Fibroblast of skin of scalp (primary cell): ENCODE data around the gene ZNF423.

ENCODE experiments used
- DNase-seq: peaks from one replicate; pipeline ENCODE4 v3.0.0-alpha.2; 2013

Gene ZNF423

DNA sequence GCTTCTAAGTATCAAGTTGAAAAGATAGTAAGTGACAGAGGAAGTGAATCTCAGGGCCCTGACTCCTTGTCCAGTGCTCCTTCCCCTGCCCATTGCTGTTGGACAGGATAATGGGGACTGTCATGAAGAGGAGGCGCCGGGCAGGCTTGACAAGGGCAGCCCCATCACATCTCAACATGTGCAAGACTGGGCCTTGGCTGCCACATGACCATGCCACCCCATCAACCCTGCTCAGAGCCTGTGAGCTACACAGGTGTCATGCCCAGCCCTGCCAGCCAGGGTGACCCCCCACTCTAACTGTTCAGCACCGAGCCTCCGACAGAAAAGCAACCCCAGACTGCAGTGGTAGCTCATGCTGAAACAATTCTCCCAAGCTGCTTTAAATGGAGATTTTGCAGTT lies 310.7 kb downstream of the ZNF423 start:
- DNase-seq: no peak

DNA sequence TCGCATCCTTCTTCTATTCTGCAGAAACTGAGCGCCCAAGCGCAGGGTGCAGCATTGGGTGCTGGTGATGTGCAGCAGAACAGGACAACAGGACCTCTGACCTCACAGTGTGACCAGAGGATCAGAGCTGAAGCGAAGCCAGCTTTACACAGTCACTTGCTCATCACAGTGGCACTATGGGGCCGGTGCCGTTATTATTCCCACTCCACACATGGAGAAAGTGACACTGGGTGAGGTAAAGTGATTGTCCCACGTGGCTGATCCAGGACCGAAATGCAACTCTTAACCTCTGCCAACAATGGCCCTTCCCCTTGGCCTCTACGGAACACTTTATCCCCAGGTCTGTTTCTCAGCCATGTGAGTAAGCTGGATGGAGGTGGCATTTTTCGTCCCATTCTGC lies 311.1 kb downstream of the ZNF423 start:
- no peak for DNase-seq

DNA sequence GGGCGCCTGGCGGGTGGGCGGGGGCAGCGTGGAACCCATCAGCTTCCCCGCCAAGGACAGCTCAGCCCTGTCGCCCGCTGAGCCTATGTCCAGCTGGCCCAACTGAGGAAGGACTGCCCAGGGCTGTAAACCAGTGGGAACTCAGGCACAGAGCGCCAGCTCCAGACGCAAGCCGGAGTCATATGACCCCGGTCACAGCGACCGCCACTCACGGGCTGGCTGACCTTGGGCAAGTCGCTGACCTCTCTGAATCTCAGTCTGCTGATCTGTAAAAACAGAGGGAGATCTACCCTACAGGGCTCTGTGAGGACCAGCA lies 312.3 kb downstream of the ZNF423 start:
- DNase-seq: no peak

DNA sequence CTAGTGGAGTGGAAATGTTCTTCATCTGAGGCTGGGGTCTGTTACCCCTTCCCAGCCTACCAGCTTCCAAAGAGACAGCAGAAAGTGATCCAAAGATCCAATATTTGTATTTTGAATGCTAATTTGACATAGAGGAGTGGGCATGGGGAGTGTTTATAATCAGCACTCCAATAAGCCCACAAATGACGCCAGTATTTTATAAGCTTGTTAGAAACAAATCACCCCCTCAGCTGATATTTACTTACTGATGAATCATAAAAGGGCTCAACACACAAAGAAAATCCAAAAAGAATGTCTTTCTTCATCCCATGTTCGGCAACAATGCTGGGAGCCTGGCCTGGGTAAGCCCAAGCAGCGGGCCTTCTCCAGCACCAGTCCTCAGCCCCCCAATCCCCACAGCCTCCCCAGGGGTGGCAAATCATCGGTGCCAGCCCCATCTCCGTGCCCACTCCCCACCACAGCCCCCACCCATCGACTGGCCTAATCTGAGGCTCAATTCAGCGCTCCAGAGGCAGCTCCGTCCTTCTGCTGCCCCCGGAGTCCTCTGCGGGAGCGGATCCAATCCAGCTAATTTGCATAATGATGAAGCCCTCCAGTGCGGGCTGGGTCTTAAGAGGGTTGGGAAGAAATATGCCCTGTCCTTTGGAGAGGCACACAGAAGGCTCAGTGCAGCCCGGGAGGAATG lies 312.8 kb downstream of the ZNF423 start:
- DNase-seq: no peak

DNA sequence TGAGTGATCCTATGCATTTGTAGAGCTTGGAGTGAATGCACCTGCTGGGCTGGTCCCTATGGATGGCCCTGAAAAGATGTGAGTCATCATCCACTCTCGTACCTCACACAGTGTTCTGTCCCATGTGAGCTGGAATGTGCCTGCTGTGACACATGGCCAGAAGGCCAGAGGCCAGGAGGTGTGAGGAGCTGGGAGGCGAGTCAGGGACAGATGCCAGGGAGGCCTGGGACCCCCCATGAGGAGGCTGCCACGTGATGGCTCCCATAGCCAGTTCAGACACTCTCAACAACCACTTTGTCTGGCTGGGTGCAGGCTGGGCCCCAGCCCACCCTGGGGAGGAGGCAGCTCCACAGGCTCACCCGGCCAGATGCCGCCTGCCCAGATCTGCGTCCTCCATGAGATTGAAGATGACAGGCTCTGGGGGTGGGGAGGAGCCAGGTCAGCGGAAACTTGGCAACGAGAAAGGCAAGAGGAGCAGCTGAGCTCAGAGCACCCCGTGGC lies 313.5 kb downstream of the ZNF423 start:
- DNase-seq: peak; percentile 25

DNA sequence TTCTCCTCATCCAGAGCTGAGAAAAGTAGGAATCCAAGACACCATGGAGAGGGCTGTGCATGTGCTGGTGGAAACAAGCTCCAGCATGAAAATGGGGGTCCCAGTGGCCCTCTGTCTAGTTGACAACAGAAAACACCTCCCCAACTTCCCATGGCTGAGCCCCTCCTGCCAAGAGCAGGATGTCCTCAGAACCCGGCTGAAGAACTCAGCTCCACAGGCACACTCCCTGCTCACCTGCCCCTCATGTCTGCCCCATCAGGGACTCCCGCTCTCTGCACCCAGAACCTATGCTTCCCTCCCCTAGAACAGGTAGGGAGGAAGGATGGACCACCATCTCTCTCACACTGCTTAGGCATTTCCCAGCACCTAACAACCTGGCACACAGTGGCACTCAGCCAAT lies 315.1 kb downstream of the ZNF423 start:
- no peak for DNase-seq

DNA sequence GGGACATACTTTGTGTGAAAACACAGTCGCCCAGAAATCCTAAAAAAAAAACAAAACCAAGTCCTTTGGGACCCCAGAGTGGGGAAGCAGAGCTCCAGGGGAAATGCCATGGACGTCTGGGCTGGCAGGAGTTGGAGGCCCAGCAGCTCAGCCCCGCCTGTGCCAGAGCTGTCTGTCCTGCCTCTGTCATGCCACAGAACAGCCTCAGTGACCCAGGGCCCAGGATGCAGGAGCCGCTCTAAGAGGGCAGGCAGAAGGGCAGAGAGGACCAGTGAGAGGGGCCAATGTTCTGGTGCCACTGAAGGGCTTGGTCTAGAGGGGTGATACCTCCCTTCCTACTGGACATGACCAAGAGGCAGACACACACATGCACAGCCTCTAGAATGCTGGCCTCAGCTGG lies 316.2 kb downstream of the ZNF423 start:
- DNase-seq: peak; percentile 33

DNA sequence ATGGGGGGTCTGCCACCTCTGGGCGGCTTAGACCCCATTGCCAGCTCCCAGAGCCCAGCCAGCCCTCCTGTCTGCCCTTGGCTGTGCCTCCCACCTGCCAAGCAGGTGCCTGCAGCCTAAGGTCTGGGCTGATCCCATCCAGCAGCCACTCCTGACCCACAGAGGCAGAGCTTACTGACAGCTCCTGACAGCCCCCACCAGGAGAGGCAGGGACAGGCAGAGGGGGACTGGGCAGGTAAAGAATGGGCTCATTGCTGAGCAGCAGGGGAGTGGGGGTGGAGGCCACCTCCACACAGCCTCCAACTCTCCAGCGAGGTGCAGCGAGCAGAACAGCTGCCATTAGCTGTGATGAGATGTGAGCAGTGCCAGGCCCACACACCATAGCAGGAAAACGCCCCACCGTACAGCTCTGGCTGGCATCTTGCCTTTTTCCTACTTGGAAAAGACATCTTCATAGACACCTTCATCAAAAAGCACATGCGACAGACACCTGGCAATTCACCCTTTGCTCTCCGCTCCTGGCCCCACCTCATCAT lies 317.9 kb downstream of the ZNF423 start:
- DNase-seq: no peak

DNA sequence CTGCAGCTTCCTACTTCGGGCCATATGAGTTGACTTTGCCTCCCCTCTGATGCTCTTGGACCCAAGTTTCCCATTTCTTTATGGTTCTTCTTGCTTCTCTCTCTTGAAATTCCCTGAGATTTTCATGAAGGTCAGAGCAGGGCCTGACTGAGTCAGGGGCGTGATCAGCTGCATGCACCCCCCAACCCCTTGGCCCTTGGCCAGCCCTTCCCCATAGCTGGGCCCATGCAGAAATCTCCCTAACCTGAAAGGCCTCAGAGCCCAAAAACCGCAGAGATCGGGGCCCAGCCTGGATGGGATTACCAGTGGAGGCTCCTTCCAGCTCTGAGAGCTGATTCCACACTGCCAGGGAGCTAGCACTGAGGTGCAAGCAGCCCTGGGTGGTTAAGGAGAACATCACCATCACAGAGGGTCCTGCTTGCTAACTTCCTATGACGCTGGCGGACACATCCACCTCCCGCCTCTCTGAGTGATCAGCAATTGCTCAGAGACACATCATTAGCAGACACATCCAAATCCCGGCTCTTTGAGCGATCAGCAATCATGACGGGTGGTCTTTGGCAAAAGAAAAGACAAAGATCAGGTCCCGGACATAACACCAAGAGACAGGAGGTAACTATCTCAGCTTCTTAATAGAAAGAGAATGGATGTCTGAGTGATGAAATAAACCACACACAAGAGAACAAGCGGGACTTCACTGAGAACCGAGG lies 320.9 kb downstream of the ZNF423 start:
- no peak for DNase-seq

DNA sequence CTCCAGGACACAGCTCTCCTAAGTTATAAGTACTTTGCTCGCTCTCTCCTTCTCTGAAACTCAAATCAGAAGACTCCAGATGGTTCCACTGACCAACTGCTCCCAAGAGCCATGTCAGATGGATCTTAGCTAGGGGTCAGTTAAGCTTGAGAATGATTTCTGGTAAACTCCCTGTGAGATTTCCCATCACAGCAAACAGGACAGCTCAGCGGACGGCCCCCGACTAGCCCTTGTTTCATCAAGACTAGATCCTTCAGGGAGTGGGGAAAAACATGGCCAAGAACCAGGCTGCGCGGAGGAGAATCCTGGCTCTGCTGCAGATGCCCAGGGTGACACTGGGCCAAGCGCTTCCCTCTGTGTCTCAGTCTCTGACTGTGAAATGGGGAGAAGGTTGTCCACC lies 322.5 kb downstream of the ZNF423 start:
- DNase-seq: no peak

DNA sequence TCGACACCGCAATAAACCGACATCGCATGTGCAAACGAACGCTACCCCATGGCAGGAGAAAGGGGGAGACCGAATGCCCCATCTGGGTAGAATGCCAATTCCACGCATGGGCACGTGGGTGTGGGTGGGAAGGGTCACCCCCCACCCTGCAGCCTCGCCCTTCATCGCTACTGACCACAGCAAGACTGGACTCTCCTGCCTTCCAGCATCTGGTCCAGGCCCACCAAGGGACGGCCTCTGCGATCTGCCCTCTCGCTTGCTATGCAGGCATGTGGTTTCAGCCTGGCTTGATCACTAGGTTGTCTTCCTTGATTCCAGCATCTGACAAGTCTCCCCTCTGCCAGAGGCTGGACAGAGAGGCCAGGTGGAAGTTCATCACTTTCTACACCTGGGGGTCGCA lies 323.0 kb downstream of the ZNF423 start:
- DNase-seq: no peak

DNA sequence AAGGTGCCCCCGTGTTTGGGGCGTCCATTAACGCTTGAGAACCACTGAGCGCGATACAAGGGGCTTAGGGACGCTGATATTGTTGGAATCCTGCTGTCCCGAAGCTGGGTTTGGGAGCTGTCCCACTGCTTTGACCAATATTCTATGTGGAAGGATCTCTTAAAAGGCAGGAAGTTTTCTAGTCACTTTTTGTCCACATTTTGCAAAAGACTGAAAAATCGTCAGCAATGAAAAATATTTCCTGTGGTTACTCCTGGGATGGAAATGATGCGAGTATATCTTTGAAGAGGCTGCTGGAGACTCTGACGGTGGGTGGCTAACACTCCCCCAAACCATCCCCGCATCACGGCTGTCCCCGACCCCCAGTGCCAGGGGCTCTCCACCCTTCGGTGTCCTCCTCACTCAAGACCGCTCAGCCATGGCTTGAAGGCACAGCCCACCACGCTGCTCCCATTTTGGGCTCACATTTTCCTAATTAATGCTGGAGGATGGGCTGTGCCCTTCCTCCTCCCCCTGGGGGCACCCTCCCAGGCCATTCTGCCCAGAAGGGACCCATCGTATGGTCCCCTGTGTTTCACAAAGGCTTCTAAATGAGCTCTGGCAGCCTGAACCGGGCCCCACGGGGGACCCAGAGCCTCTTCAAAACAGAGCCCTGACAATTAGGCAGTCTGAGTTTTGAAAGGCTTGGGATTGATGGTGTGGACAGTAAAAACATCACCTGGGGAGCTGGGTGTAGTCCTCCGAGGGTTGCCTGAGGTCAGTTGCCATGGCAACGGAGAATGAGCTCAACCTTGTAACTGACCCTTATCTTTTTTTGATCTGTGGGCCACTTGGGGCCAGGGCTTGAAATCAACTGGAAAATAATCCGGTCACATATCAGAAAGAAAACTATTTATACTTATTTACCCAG lies 323.7 kb downstream of the ZNF423 start:
- DNase-seq: peak; percentile 44

DNA sequence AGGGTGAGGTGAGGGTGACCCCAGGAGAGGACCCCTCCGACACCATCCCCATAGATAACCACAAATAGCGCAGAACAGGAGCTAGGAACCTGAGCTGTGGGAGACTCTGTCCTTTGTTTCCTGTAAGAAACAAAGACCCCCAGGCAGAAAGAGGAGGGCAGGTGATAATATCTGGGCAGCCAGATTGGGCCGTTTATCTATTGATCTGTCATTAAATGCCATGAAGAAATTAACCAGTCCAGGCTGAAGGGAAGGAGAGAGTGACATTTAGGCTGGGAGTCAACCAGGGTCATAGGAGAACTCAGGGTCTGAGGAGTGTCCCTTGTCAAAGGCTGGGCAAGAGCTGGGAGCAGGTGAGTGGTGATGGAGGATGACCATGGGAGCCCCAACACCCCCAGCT lies 324.5 kb downstream of the ZNF423 start:
- DNase-seq: no peak

DNA sequence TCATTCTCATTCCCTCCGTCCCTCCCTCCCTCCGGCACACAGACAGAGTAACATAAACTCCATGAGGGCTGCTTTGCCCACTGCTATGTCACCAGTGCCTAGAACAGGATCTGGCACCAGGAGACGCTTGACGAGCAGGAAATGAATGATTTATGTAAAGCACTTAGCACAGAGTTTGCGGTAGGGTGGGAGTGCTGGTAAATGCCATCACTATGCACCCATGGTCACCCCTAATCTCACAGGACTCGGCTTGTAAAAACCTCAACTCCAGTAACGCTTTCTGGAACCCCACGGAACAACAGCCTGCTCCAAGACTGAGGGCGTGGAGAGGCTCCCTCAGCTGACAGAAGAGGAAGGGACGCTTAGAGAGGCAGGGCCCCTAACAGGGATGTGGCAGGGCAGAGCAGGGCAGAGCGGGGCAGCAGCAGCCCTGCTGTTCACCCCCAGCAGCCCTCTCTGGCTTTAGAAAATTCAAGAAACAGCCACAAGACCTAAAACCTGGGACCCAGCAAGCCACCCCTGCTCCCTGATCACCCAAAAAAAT lies 325.4 kb downstream of the ZNF423 start:
- DNase-seq: no peak

DNA sequence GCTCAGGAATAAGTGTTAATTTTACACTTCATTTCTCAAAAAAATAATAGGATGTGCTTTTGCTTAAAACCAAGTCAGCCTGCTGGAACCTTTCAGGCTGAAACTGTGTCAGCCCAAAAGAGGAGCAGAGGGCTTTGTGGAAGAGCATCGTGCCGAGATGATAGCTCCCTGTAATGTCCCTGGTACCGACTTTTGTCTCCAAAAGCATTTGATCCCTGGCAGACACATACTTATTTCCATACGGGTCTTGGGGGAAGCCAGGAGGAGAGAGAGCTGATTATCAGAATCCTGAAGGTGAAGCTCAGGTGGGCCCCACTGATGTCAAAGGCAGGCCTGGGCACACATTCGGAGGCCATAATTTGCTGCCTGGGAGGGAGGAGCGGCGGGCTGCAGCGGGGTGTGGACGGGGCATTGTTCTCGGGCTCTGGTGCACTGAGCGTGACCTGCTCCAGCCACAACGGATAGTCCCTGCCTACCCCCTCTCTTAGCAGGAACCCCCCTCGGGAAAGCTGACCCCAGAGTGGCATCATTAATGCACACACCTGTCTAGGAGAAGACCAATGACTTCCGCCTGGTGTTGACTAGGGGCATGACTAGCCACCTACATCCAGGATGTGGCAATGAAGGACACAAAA lies 326.4 kb downstream of the ZNF423 start:
- no peak for DNase-seq

DNA sequence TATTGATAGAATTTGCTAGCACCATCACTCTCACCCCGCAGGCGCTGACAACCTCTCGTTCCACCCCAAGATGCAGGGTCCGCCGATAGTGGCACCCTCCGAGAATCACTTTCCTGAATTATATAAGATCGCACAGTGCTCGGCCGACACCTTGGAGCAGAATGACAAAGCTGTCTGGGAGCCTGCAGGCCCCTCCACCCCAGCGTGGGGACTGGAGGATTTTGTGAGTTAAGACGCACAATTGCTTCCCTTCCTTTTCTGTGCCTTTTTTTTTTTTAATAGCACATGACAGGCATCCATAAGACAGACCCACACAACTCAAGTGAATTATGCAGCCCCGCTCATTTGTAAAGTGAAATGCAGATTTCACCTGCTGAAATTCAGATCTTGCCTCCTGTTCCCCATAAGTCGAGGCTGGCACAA lies 327.0 kb downstream of the ZNF423 start:
- DNase-seq: no peak

DNA sequence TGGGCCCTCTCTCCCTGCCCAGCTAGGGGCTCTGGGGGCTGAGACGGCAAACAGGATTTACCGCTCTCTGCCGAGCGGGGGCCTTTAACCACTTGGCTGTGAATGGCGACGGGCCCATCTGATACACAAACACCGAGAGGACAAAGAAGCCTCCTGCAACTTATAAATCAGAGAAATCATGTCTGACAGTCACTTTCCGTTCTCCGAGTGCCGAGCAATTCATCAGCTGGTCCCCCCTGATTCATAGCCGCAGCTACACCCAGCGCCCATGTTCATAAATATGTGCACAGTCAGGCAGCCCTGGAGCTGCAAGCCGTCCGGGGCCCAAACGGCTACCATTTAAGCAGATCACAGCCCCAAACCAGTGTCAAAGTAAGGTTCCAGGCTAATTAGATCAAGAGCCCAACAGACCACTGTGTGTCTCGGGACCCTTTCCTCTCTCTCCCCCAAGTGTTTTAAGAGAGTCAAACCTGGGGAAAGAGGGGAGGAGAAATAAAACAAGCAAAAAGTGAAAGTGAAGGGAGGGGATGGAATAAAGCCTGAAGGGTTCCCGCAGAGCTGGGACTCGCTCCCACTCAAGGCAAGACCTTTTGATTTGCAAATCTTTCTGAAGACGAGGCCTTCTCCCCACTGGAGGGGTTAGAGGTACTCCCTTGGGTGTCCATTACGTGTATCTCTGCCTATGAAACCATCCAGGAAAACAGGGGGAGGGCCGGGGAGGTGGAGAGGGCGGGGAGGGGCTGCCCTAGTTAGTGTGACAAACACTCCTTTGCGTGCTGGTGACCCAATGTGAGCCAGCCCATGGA lies 327.6 kb downstream of the ZNF423 start:
- peak; percentile 29 for DNase-seq

DNA sequence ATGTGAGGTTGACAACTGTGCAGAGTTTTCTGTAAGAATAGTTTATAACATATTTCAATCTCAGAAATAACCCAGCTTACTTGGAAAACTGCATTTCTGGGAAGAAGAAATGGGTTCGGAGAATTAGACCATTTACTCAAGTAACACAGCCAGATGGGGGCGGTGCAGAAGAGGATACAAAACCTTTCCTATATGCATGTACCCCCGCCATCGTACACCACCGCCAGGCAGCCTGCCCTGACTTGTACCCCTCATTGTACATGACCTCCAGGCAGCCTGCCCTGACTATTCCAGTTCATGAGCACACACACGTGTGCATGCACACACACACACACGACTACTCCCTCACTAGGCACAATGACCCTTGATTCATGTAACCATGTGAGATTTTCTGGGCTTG lies 328.3 kb downstream of the ZNF423 start:
- DNase-seq: no peak

DNA sequence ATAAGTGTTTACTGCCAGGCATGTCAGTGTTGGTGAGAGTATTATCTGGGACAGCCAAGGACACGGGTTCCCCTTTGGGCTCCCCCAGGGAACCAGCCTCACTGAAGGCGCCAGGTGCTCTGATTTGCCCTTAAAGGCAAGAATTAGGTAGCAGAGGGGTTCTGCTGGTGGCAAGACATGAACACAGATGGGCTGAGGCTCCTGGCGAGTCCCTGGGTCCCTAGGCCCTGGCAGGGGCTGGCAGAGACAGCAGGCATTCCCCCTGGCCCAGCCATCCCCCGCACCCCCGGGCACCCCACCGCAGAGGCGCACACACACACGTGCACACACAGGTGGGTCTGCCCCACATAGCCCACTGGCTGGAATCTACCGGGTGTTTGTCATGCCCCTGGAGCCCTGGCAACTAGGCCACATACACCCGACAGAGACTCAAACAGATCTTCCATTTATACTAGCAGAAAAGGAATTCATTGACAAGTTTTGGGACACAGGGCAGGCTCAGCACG lies 329.0 kb downstream of the ZNF423 start:
- no peak for DNase-seq

DNA sequence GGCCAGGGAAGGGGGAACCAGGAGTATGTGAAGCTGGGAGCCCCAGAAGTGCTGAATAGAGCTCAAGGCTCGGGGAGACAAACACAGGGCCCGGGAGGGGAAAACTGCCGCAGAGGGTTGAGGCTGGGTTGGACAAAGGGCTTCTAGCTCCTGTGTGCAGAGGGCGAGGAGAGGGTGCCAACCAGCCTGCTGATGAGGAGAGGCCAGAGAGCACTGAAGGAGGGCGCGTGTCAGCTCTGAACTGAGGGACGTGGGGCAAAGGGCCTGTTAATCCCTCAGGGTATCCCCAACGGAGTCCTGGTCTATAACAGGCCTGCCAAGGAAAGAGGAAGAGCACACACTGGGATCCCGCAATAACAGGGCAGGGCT lies 331.0 kb downstream of the ZNF423 start:
- DNase-seq: no peak

DNA sequence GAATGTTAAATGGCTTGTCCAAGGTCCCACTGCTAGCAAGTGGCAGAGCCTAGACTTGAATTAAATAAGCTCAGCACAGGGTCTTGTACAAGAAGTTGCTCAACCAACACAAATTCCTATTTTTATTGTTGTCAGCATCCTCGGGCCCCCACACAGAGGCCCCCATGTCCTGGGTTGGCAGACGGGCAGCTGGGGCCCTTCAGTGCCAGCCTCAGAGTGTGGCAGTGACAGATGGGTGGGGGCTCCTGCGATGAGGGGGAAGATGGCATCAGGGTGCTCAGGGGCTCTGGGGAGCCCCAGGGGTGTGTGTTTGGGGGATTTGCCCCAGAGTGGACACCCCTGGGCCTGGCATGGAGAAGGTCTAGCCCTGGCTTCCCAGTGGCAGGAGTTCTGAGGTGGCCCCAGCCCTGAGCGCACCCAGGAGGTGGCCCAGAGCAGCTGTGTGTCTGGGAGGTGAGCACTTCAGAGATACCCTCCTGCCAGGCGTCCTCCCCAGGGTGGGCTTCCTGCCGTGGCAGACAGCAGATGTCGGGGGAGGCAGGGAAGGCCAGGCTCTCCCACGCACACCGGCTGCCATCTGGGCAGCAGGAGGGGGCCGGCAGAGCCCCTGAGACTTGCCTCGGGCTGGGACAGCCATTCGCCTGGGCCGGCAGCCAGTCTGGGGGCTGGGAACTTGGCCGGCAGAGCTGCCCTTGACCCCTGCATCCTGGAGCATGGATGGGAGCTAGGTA lies 331.5 kb downstream of the ZNF423 start:
- DNase-seq: no peak
